DND-41 (cell line): Measurements from ENCODE around the gene CDA.

Experiments used
- ATAC-seq: fragments of 200-7000 bp; cut with Tn5 transposase; 3 replicates; pipeline ENCODE4 v1.9.1; 2021; ENCODE audit warnings: low read depth; ENCODE audit not compliant: insufficient read depth
- DNase-seq: peaks from one replicate; pipeline ENCODE4 v3.0.0-alpha.2; 2020
- H2AFZ ChIP-seq: 2 replicates; pipeline ENCODE4 v1.6.0; 2012; ENCODE audit warnings: low read depth, low read length
- H3K27ac ChIP-seq: 2 replicates; pipeline ENCODE4 v1.5.1; 2012; ENCODE audit warnings: low read length, inconsistent platforms
- H3K27me3 ChIP-seq: fragments of 200-600 bp; sonication (generic); 2 replicates; pipeline ENCODE4 v1.6.0; 2012; ENCODE audit warnings: low read length, mild to moderate bottlenecking, inconsistent platforms; ENCODE audit not compliant: insufficient read depth, poor library complexity
- H3K36me3 ChIP-seq: 2 replicates; pipeline ENCODE4 v1.5.1; 2012; ENCODE audit warnings: low read length, inconsistent platforms; ENCODE audit not compliant: insufficient read depth
- H3K4me1 ChIP-seq: 2 replicates; pipeline ENCODE4 v1.5.1; 2012; ENCODE audit warnings: mild to moderate bottlenecking, low read length; ENCODE audit not compliant: insufficient read depth
- H3K4me2 ChIP-seq: 2 replicates; pipeline ENCODE4 v1.6.0; 2012; ENCODE audit warnings: mild to moderate bottlenecking, moderate library complexity, low read length, inconsistent platforms; ENCODE audit not compliant: insufficient read depth
- H3K4me3 ChIP-seq, 2 experiments: fragments of 200-600 bp in 1 of 2; shearing (Covaris generic) in 1 of 2; 2 replicates each; pipeline ENCODE4 v1.5.1; 2012 to 2016; ENCODE audit warnings: inconsistent platforms in 2 of 2, low read length in 2 of 2, mild to moderate bottlenecking in 2 of 2, low read depth in 1 of 2, moderate library complexity in 1 of 2
- H3K79me2 ChIP-seq: 2 replicates; pipeline ENCODE4 v1.6.0; 2012; ENCODE audit warnings: low read length, inconsistent platforms; ENCODE audit not compliant: insufficient read depth
- H3K9ac ChIP-seq: 2 replicates; pipeline ENCODE4 v1.6.0; 2012; ENCODE audit warnings: low read depth, mild to moderate bottlenecking, inconsistent platforms, low read length, moderate library complexity
- H3K9me3 ChIP-seq: 2 replicates; pipeline ENCODE4 v1.5.1; 2012; ENCODE audit warnings: low read length, moderate library complexity, mild to moderate bottlenecking, inconsistent platforms; ENCODE audit not compliant: insufficient read depth, severe bottlenecking
- H4K20me1 ChIP-seq: 2 replicates; pipeline ENCODE4 v1.6.0; 2012; ENCODE audit warnings: low read length; ENCODE audit not compliant: insufficient read depth
- EZH2 ChIP-seq: IDR thresholded peaks from 3 replicates; pipeline ENCODE4 v1.6.1; 2012; ENCODE audit warnings: borderline replicate concordance, low read depth, mild to moderate bottlenecking, moderate library complexity, low read length, inconsistent platforms; ENCODE audit not compliant: severe bottlenecking
- TF ChIP-seq, protein P1 (sequence below): IDR thresholded peaks from 2 replicates; pipeline ENCODE4 v1.5.1; 2012; ENCODE audit warnings: borderline replicate concordance, low read length, moderate library complexity, mild to moderate bottlenecking; ENCODE audit not compliant: poor library complexity, severe bottlenecking; ENCODE audit errors: extremely low read depth

CDA gene

DNA sequence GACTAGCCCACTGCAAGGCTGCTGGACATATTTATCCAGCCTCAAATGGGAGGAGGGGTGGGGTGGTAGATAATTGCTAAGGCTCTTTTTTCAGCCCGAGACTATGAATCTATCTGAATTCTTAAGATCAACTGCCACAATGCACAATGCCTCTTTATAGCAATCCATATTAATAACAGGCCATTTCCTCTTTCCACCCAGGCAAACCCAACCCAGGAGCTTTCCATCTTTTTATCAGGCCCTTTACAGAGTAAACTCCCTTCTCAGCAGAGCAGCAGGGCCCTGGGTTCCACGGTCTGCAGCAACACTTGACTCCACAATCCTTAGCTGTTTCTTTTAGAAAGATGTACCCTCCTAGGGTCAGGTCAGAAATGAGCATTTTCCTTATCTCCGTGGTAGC lies 71.5 kb downstream of the CDA start:
- DNase-seq (no peak), ATAC-seq (no peak)
- peaks cover 61% of the 10 kb centered on the region for H3K79me2 ChIP-seq
- peak overlapping the region; percentile 84 for H3K4me2 ChIP-seq
- H4K20me1 ChIP-seq = peaks cover 29% of the 10 kb centered on the region
- H3K9ac ChIP-seq = peak overlapping the region; percentile 69
- peak overlapping the region; percentile 73; the same call in 1 of the 2 replicates for H2AFZ ChIP-seq
- H3K27ac ChIP-seq = peak overlapping the region; percentile 76
- H3K36me3 ChIP-seq = peaks cover 46% of the 10 kb centered on the region
- H3K27me3 ChIP-seq = no peaks in the 10 kb centered on the region
- peak overlapping the region; percentile 69 to 82 for H3K4me3 ChIP-seq
- peaks cover 32% of the 10 kb centered on the region for H3K4me1 ChIP-seq
- H3K9me3 ChIP-seq = no peaks in the 10 kb centered on the region
- TF ChIP-seq, protein P1, sequence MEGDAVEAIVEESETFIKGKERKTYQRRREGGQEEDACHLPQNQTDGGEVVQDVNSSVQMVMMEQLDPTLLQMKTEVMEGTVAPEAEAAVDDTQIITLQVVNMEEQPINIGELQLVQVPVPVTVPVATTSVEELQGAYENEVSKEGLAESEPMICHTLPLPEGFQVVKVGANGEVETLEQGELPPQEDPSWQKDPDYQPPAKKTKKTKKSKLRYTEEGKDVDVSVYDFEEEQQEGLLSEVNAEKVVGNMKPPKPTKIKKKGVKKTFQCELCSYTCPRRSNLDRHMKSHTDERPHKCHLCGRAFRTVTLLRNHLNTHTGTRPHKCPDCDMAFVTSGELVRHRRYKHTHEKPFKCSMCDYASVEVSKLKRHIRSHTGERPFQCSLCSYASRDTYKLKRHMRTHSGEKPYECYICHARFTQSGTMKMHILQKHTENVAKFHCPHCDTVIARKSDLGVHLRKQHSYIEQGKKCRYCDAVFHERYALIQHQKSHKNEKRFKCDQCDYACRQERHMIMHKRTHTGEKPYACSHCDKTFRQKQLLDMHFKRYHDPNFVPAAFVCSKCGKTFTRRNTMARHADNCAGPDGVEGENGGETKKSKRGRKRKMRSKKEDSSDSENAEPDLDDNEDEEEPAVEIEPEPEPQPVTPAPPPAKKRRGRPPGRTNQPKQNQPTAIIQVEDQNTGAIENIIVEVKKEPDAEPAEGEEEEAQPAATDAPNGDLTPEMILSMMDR = no peak
- no peak for TF ChIP-seq EZH2

DNA sequence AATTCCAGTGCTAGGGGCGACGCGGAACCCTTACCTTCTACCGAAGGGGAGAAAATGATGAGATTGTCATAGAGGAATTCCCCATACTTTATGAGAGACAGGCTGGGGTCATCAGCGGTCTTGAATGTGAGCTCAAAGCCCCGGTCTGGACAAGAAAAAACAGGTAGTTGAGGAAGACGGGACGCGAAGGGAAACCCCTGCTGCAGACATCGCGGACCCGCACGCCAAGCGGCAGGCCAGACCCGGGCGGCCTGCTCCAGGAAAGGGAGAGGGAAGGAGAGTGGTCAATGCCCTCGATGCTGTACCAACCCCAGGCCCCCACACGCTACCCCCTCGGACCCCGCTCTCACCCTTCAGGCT lies 71.9 kb downstream of the CDA start:
- Histone ChIP-seq H3K9ac (peak overlapping the region; percentile 69), H3K4me3 (peak overlapping the region; percentile 69 to 82), H2AFZ (peak overlapping the region; percentile 73), H3K4me2 (peak overlapping the region; percentile 84), H4K20me1 (peaks cover 25% of the 10 kb centered on the region; the same call in 1 of the 2 replicates), H3K27ac (peak overlapping the region; percentile 76), H3K4me1 (peaks cover 33% of the 10 kb centered on the region), H3K79me2 (peaks cover 61% of the 10 kb centered on the region), H3K27me3 (no peaks in the 10 kb centered on the region), H3K9me3 (no peaks in the 10 kb centered on the region), H3K36me3 (peaks cover 42% of the 10 kb centered on the region)
- ATAC-seq = peak; percentile 0; the same call in 1 of the 3 replicates
- no peak for TF ChIP-seq EZH2
- TF ChIP-seq, protein P1 = no peak
- DNase-seq = no peak

DNA sequence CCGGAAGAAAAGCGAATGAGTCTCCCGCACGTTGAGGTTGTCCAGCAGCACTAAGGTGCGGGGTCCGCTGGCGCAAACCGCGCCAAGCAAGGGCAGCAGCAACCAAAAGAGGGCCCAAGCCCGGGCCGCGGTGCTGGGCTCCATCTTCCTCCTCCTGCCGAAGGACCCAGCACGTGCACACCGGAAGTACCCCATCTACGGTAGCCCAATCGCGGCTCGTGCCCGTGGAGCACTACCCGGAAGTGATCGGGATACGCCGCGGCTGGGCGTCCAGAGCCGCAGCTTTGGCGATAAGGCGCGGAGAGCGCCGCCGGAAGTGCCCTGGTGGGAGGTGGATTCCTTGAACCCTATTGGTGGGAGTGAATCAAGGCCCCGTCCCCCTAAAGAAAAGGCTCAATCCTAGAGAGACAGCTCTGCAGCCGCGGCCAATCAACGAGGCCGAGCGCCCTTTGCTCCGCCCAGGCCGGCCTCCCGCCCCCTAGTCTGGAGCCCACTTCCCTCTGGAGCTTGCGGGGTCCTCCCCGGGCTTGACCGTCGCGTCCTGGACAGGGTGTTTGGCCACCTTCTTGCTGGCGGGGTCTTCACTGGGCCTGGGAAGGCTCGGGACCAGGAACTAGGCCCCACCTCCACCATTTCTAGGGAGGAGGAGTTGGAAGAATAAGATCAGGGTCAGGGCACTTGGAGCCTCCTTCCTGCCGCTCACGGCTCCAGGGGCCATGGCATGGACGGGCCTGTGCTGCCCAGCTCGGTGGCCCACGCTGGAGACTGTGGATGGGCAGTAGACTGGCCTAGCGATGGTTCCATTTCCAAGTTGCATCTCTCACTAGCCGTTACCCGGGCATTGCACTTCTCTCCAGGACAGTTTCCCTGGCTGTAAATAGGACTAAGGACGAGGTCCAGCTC lies 72.6 kb downstream of the CDA start, which contains the start of gene DDOST:
DDOST (minus strand) TSS at position 163 of the 903 bp plus-strand sequence; CDS start at position 144, 19 bp downstream.
- Histone ChIP-seq H3K4me1 (peaks cover 34% of the 10 kb centered on the region), H3K27ac (peak within 1 kb of the TSS; percentile 91), H3K36me3 (peaks cover 35% of the 10 kb centered on the region), H3K4me3 (peak within 1 kb of the TSS; percentile 69 to 82), H3K9ac (peak within 1 kb of the TSS; percentile 69), H3K27me3 (no peaks in the 10 kb centered on the region), H3K79me2 (peaks cover 56% of the 10 kb centered on the region), H2AFZ (peak within 1 kb of the TSS; percentile 93), H4K20me1 (peaks cover 18% of the 10 kb centered on the region; the same call in 1 of the 2 replicates), H3K4me2 (peak within 1 kb of the TSS; percentile 93), H3K9me3 (no peaks in the 10 kb centered on the region)
- ATAC-seq (peak; percentile 96), DNase-seq (peak; percentile 98)
- TF ChIP-seq EZH2 = no peak
- TF ChIP-seq, protein P1 = peak; percentile 64
